Fibroblast of peridontal ligament (primary cell): ENCODE data around the gene ARMC9.
A peak's percentile ranks its signal among the peaks of the same experiment; 100 is the strongest.
"Not testable (repeated sequence)": the region's sequence is repeated elsewhere in the genome, so short reads cannot be mapped to it uniquely, and the experiment has no call there.

ENCODE experiments used
- DNase-seq: peaks from one replicate; pipeline ENCODE4 v3.0.0-alpha.2; 2010; ENCODE audit errors: extremely low read depth

The ARMC9 gene

DNA sequence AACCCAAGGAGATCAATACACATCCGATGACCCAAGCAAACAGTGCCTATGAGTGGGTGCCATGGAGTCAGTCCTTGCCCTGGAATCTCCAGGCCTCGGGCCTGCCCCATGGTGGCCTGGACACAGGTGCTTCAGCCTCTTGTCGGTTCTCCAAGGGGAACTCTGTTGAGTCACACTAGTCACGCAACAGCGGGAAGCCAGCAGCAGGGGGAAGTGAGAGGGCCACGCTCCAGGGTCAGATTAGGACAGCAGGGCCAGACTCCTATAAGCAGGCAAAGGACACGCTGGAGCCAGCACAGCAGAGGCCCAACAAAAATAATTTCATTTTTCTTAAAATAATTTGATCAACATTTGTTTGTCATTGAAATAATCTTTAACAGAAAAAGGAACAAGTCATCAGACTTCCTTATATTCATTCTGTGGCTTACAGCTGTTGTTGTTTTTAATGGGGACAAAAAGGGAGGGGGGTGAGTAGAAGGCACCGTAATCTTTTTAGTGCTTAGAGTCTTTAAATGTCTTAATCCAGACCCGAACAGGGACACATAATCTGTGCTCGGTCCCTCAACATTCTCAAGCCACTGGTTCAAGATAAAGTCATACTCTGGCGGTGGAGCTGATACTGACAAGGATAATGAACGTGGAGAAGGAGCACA lies 16.4 kb upstream of the ARMC9 start:
- DNase-seq: no peak

DNA sequence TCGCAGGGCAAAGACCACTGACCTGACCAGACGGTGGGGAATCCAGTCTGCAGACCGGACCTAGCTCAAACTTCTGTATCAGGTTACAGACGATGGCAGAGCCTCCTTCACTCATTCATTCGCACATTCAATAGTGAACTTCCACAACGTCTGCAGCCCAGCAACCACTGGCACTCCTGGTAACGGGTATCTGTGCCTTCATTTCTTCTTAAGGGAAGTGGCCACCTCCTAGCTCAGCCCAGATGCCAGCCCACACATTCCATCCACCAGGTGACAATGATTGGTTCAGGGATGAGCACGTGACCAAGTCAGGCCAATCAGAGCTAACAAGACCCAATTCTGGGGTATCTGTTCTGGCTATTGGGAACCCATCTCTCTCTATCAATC lies 15.9 kb upstream of the ARMC9 start:
- no peak for DNase-seq

DNA sequence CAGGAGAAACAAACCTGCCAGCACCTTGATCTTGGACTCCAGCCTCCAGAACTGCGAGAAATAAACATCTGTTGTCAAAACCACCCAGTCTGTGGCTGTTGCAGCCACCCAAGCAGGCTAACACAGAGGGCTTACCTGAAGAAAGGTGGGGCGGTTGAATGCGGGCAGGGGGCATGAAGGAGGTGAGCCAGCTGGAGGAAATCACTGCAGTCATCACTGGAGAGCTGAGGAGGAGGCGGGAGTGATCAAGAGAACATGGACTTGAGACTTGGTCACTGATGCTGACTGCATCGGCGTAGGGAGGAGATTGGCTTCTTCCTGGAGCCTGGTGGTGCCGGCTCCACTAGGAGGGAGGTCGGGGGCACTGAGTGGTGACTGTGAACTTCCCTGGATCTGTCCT lies 14.6 kb upstream of the ARMC9 start:
- no peak for DNase-seq

DNA sequence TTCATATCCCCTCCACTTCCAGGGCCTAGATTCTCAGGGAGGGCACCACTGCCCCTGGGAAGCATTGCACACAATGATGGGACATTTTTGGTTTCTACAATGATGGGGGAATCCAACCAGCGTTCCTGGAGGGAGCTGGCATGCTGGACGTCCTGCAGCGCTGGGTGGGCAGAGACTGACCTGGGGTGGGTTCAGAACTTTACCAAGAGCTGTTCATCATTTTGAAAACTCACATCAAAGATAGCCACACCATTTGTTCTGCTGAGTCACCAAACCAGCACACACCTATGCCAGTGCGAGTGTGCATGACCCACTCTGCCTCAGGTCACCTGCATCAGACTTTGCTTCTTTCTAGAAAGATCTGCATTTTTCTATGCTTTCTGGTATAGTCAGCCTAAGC lies 14.1 kb upstream of the ARMC9 start:
- DNase-seq: no peak

DNA sequence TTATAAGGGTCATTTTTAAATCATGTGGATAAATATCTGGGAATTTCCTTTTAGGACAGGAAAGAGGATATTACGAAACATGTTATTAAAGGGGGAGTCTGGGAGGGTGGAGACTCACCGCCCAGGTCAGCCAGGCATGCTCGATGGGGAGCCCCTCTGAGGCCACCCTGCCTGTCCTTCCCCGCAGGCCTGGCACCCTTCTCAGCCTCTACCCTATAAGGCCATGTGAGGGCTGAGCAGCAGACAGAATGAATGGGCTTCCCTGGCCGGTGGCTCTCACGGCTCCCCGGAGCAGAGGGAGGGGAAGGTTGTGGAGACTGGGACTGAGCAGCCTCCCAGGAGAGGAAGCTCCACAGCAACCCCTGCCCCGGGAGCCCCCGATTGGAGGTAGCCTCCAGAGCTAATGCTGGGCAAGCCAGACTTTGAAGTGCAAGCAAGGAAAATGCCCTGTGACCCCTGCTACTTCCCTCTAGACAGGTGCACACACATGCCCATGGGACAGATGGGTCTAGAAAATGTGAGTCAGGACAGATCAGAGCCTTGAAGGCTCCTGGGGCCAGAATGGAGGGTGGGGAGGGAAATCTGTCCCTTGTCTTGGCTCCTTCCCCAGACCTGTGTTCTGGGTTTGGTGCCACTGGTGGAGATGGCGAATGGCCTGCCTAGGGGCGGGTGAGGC lies 13.2 kb upstream of the ARMC9 start:
- DNase-seq: no peak

DNA sequence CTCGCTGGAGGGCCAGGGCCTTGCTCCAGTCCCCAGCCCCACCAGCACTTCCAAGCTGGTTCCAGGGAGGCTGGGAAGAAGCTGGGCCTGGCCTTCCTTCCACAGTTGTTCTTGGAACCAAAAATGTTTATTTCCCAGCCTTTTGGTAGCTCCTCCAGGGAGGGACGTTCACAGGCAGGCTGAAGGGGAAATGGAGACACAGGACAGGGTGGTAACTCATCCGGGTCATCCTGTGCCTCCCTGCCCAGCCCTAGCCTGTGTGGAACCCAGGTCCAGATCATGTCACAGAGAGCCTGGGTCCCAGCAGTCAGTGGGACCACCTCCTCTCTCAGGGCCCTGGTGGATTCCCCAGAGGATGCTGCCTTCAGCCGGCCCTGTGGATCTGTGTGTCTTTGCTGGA lies 12.5 kb upstream of the ARMC9 start:
- no peak for DNase-seq

DNA sequence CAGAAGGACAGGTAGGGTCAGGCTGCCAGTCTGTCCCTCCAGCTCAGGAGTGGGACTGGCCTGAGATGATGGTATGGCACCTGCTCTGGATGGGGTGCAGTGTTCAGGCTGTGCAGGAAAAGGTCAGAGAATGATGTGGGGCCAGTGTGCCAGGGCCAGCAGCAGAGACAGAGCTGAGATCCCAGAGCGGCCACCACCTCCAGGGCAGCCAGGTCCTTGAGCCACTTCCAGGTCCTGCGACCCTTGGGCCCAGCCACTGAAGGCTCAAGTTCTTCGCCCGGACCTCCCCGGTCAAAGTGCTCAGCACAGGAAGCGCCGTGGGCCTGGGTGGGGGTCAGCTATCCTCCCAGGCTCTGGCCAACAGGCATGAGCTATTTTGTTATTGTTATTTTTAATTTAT lies 12.1 kb upstream of the ARMC9 start:
- no peak for DNase-seq

DNA sequence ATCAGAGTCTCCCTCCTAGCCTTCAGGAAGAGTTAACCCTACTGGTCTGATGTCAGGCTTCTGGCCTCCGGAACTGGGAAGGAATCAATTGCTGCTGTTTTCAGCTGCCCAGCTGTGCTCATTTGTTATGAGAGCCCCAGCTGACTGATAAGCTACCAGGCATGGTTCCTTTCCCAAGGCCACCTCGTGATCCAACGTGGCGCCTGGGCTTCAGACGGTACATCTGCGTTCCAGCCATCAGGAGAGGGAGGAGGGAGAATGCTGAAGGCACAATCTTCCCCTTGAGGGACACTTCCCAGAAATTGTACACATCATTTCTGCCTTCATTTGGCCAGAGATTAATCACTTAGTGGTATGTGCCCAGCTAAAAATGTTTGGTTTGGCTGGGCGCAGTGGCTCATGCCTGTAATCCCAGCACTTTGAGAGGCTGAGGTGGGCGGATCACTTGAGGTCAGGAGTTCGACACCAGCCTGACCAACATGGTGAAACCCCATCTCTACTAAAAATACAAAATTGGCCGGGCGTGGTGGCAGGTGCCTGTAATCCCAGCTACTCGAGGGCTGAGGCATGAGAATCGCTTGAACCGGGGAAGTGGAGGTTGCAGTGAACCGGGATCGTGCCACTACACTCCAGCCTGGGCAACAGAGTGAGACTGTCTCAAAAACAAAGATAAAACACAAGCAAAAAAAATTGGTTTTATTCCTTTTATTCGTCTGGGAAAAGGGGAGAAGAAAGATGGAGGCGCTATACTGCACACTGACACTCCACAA lies 10.5 kb upstream of the ARMC9 start:
- peak; percentile 64 for DNase-seq

DNA sequence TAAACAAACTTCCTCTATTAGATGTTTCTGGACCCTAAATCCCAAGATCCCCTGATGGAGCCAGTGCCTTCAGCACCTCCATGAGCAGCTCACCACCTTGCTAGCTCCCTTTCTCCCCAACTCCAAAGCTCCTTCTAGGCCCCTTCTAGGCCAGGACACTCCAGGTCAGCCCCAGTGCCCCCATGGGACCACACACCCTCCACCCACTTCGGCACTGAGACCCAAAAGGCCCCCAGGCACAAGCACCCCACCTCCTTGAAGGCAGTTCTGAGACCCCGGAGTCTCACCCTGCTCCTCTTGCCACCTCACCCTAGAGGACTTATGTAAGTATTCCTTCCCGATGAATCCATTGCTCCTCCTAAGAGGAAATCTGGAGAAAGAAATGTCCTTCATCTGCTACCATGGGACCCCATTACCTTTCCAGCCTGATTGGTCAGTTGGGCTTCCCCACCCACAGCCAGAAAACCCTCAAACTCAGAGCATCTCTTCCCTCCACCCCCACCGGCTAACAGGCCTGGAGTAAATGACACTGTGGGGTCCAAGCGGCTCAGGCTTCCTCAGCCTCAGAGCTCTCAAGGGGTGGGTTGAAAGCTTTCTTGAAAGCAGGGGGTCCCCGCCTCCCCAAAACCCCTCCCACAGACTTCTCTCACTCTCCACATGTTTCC lies 9.8 kb upstream of the ARMC9 start:
- no peak for DNase-seq

DNA sequence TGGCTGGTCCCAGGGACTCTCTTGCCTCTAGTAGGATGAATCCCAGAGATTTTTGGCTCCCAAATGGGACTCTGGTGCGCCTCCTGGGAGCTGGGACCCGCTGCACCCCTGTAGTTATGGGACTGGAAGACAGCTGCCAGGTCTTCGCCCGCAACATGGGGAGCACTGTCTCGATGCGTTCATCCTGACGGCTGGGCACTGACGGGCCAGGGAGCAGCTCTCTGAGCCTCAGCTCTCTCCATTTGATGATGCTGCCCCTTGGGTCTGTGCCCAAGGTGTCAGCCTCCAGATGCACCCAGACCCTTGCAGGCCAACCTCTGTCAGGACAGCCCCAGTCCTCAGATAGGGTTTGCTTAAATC lies 9.3 kb upstream of the ARMC9 start:
- DNase-seq: no peak

DNA sequence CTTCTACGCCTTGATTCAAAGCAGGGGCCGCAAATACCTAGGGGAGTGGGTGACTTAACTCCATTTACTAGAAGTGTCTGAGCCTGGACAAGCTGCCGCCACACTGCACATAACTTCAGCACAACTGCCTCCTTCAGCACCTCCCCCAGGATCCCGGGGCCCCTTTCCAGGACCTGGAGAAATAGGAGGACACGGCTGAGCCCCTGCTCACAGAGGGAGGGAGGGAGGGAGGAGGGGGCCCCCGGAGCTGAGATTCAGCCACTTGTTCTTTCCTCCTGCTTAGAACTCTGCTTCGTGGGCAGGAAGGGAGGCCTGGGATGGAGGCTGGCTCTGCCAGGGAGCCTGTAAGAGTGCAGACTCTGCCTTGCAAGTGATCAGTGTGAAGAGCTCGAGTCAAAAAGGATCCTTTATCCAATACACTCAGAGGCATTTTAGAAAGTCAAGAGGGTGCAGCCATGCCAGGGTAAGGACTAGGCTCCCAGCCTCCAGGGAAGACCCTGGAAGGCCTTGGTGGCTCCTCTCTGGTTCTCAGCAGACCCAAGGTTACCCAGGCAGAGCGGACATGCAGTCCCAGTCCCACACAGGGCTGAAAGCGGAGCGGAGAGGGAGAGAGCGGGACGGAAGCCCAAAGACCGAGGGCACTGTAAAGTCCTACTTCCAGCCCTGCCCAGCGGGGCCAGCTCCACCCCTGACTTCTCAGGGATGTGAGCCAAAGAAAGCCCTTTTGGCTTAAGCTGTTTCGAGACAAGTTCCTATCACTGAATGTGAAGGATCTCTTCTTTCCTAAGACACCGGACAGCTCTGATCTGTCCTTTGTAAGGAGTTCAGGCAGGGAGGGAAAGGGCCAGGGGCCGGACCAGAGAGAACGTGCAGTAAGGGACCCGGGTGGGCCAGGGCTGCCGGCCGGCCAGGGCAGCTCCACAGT lies 8.6 kb upstream of the ARMC9 start:
- DNase-seq: no peak

DNA sequence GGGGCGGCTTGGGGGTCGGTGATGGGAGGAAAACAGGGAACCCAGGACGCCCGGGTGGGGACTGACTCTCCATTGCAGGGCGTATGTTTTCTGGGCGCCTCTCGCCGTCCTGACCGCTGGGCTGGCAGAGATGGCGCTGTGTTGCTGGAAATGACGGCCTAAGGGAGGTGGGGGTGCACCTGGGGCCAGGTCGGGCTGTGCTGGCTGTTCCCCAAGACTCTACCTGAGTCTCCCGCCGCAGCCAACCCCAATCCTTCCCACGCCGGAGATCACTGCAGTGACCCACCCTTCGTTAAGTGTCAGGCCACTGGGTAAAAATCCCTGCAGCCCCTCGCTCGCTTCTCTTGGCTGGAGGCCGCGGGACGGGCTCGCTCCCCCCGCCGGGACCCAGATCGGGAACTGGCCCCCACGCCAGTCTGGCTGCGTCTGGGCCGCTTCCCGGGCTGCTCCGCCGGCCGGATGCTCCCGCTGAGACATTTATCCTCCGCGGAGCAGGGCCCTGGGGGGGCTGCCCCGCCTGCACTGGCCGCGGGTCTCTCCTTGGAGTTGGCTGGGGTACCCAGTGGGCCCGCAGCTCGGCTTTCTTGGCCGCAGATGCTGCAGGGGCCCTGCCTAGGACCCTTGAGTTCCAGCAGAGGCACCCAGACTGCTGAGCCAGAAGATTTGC lies 7.8 kb upstream of the ARMC9 start:
- DNase-seq: no peak

DNA sequence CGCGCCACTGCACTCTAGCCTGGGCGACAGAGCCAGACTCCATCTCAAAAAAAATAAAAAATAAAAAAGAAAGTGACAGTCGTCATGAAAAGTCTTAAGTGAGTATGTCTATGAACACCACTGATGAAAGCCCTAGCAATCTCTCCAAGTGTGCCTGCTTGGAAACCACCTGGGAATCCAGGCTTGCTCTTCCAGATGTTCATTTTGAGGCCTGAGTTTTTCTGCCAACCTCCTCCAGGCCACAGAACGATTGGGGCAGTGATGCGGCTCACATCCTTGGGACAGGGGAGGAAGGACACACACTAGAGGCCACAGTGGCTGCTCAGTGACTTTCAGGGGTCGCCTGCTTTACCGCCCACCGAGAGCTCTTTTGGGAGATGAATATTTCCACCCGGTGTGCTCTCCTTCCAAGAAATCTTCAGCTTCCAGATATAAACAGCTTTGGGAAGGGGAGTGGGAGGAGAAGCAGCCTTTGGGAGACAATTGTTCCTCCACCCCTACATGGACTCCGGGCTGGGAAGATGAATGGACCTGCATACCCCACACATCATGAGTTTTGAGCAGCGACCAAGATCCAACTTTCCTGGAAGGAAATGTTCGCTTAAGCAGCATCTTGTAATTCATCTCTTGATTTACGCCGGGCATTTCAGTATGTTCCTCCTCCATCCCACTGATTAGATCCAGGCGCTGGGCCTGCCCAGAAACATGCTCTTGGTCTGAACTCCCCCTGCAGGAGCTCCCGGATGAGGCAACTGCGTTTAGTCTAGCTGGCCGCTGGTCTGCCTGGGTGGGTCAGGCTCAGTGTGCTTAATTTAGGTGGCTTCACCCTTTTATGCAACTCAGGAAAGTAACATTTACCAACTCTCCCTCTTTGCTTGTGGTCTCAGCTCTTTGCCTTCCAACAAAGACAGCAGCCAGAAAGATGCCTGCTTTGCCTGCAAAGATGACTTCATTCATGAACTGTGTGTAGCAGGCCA lies 6.2 kb upstream of the ARMC9 start:
- DNase-seq: peak; percentile 95

DNA sequence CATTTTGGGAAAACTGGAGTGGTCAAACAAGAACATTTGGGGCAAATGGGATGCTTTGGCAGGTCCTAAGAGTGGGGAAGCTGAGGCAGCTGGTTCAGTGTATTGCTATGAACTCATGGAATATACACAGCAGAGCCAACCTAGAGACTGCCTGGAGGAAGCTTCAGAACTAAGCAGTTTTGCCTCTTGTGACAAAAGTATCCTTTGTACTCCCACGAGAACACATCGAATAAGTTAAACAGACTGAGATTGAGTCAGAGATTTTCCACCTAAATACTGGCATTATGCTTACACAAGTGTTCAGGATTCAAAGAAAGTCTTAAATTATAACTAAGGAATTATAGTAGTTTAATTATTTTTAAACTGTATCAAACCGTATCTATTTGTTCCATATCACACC lies 5.2 kb upstream of the ARMC9 start:
- no peak for DNase-seq

DNA sequence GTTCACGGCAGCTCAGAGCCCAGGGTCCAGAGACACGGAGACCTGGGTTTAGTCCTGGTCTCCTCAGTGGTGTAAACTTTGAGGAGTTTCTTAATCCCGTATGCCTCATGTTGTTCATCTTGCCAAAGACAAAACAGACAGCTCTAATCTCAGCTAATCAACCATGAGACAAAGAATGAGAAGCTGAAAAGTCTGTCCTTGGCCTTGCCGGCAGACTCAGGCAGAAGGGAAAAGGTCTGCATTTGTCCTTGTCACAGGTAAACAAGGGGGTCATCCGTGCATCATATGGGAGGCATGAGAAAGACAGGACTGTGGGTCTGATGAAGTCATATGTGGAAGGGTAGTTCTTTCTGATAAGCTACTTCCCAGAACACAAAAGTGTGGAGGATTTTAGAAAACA lies 1.8 kb upstream of the ARMC9 start:
- DNase-seq: no peak

DNA sequence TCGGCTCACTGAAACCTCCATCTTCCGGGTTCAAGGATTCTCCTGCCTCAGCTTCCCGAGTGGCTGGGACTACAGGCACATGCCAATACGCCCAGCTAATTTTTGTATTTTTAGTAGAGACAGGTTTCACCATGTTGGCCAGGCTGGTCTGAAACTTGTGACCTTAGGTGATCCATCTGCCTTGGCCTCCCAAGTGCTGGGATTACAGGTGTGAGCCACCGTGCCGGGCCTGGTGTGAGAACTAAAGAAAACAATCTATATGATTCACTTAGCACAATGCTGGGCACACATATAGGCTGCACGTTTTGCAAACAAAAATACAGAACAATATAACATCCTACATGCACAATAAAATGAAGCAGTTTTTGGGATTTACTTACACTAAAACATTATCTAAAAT lies 1.2 kb upstream of the ARMC9 start:
- DNase-seq: not testable (repeated sequence)

DNA sequence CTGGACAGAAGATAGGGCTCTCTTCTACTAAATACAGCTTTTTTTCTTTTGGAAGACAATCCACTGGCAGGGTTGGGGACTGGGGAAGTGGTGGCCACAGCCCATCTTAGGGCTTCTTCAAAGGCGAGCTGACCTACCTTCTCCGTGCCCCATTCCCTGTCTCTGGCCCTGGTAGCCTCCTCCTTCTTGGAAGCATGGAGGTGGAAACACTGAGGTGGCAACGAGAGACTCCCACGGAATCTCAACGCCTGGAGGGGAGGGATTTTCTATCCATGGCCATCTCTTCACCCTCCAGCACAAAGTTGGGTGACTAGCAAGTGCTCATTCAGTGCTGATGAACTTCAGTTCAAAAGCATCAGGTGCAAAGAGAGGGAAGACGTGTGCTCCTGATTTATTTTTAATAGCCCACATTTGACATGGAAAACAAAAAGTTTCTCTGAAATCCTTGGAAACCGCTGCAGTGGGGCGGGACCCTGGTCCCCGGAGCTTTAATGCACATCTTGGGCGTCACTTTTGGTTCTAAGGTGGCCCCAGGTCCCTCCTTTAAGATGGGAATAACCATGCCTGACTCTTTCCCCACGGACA lies 633 bp upstream of the ARMC9 start:
- no peak for DNase-seq

DNA sequence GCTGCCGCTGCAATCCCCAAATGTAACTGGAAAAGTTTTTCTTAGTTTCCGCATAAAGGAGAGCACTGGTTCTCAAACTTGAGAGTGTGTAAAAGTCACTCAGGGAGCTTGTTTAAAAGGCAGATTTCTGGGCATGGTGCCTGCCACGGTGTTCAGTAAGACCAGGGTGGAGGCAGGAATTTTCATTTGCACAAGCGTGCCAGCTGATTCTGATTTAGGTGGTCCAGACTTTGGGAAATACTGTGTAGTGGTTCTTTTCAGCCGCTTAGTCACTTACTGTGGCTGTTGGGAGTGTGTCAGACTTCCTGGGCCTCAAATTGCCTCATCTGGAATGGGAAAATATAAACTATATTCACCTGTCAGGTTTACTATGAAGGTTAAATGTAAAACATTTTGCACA lies 788 bp downstream of the ARMC9 start:
- DNase-seq: peak; percentile 68

DNA sequence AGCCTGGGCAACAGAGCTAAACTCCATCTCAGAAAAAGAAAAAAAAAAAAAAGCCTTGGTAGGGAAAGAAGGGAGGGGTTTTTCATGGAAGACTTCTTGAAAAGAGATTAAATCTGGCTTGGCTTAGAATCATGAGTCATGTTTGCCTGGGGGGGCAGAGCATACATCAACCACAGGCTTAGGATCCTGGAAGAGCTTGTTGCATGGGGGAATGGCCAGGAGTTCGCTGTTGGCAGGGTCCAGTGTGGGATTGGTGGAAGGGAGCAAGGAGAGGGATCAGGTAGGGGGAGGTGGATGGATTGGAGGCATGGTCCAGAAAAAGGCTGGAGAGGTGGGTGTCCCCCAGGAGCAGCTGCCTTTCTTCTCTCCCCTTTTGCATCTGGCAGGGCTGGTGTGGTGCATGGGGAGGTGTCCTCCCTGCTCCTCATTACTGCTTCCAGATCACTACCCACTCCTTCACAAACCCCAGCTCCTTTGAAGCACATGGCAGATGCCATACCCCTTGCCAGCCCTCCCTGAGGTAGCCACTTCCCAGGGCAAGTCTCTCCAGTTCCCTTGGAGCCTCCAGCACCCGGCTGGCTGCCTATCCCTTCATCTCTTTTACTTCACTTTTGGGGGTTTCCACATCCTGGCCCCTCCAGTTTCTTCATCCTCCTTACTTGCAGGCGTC lies 2.5 kb downstream of the ARMC9 start:
- peak; percentile 69 for DNase-seq
